ENCODE results near the gene PPP1R37.
"Not testable (repeated sequence)": the region's sequence is repeated elsewhere in the genome, so short reads cannot be mapped to it uniquely, and the experiment has no call there.

The PPP1R37 gene

GRCh38 chr19:45113628-45114027, 20.6 kb downstream of the PPP1R37 start:
- in situ Hi-C loops (cut with HindIII; ENCODE audit: low sequenced_read_pairs): loop anchor here (25.0 kb wide), 1 partner anchor 124 kb away; the partner anchor contains the start of gene EXOC3L2
- no peak overlapping the region for H3K4me3 ChIP-seq (ENCODE audit: low read depth, low read length)
- DNase-seq (ENCODE audit: low read depth): no peak
- TF ChIP-seq, protein P1, sequence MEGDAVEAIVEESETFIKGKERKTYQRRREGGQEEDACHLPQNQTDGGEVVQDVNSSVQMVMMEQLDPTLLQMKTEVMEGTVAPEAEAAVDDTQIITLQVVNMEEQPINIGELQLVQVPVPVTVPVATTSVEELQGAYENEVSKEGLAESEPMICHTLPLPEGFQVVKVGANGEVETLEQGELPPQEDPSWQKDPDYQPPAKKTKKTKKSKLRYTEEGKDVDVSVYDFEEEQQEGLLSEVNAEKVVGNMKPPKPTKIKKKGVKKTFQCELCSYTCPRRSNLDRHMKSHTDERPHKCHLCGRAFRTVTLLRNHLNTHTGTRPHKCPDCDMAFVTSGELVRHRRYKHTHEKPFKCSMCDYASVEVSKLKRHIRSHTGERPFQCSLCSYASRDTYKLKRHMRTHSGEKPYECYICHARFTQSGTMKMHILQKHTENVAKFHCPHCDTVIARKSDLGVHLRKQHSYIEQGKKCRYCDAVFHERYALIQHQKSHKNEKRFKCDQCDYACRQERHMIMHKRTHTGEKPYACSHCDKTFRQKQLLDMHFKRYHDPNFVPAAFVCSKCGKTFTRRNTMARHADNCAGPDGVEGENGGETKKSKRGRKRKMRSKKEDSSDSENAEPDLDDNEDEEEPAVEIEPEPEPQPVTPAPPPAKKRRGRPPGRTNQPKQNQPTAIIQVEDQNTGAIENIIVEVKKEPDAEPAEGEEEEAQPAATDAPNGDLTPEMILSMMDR (IDR thresholded peaks at IDR 0.05; ENCODE audit: low read depth, low read length, missing control alignments): no peak

GRCh38 chr19:45114116-45114515, 21.1 kb downstream of the PPP1R37 start:
- no peak for DNase-seq (ENCODE audit: low read depth)
- in situ Hi-C loops (cut with HindIII; ENCODE audit: low sequenced_read_pairs): loop anchor here (25.0 kb wide), 1 partner anchor 123 kb away; the partner anchor contains the start of gene EXOC3L2
- H3K4me3 ChIP-seq (ENCODE audit: low read depth, low read length): no peak overlapping the region
- TF ChIP-seq, protein P1 (IDR thresholded peaks at IDR 0.05; ENCODE audit: low read depth, low read length, missing control alignments): no peak

DNA sequence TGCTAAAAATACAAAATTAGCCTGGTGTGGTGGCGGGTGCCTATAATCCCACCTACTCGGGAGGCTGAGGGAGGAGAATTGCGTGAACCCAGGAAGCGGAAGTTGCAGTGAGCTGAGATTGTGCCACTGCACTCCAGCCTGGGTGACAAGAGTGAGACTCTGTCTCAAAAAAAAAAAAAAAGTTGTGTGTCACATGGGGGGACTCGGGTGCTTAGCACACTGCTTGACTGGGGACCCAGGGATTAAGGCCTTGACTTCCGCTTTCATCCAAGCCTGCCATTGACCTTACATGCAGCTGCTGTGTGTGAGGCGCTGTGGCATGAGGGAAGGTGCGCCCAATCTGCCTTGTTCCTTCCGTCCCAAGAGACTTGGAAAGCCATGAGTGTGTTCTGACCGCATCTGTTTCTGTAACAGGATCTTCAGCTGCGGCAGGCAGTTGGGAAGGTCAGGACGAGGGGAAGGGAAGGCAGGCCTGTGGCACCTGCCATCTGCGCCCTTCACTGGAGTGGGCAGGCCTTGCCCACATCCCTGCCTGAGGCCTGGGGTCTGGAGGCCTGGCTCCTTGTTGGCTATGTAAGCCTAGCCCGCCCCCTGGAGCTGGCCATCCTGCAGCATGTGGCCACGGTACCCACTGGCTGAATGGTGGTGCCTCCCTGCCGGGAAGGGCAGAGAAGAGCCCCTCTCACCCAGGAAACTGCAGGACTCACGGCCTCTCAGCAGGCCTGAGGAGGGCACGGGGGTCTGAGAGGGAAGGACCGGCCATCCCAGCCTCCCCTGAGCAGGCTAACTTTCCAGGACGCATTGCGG, 23.0 kb downstream of the PPP1R37 start:
- DNase-seq (ENCODE audit: low read depth): no peak
- TF ChIP-seq, protein P1 (IDR thresholded peaks at IDR 0.05; ENCODE audit: low read depth, low read length, missing control alignments): no peak
- in situ Hi-C loops (cut with HindIII; ENCODE audit: low sequenced_read_pairs): loop anchor here (25.0 kb wide), 1 partner anchor 121 kb away; the partner anchor contains the start of gene EXOC3L2
- no peak overlapping the region for H3K4me3 ChIP-seq (ENCODE audit: low read depth, low read length)

- in situ Hi-C loops (cut with HindIII; ENCODE audit: low sequenced_read_pairs): loop anchor here (25.0 kb wide), 1 partner anchor 120 kb away; the partner anchor contains the start of gene EXOC3L2
- TF ChIP-seq, protein P1 (IDR thresholded peaks at IDR 0.05; ENCODE audit: low read depth, low read length, missing control alignments): no peak
- no peak overlapping the region for H3K4me3 ChIP-seq (ENCODE audit: low read depth, low read length)
- no peak for DNase-seq (ENCODE audit: low read depth)
These were observed 24.2 kb downstream of the PPP1R37 start for GRCh38 chr19:45117167-45117594.

GRCh38 chr19:45117671-45118070, 24.7 kb downstream of the PPP1R37 start:
- TF ChIP-seq, protein P1 (IDR thresholded peaks at IDR 0.05; ENCODE audit: low read depth, low read length, missing control alignments): no peak
- in situ Hi-C loops (cut with HindIII; ENCODE audit: low sequenced_read_pairs): loop anchor here (25.0 kb wide), 1 partner anchor 120 kb away; the partner anchor contains the start of gene EXOC3L2

GRCh38 chr19:45118106-45118505, 25.1 kb downstream of the PPP1R37 start:
- in situ Hi-C loops (cut with HindIII; ENCODE audit: low sequenced_read_pairs): loop anchor here (25.0 kb wide), 1 partner anchor 119 kb away; the partner anchor contains the start of gene EXOC3L2
- DNase-seq (ENCODE audit: low read depth): no peak
- TF ChIP-seq, protein P1 (IDR thresholded peaks at IDR 0.05; ENCODE audit: low read depth, low read length, missing control alignments): no peak
- H3K4me3 ChIP-seq (ENCODE audit: low read depth, low read length): no peak overlapping the region

More at GRCh38 chr19:45117671-45118070, 24.7 kb downstream of the PPP1R37 start:
- H3K4me3 ChIP-seq (ENCODE audit: low read depth, low read length): no peak overlapping the region
- DNase-seq (ENCODE audit: low read depth): no peak

DNA sequence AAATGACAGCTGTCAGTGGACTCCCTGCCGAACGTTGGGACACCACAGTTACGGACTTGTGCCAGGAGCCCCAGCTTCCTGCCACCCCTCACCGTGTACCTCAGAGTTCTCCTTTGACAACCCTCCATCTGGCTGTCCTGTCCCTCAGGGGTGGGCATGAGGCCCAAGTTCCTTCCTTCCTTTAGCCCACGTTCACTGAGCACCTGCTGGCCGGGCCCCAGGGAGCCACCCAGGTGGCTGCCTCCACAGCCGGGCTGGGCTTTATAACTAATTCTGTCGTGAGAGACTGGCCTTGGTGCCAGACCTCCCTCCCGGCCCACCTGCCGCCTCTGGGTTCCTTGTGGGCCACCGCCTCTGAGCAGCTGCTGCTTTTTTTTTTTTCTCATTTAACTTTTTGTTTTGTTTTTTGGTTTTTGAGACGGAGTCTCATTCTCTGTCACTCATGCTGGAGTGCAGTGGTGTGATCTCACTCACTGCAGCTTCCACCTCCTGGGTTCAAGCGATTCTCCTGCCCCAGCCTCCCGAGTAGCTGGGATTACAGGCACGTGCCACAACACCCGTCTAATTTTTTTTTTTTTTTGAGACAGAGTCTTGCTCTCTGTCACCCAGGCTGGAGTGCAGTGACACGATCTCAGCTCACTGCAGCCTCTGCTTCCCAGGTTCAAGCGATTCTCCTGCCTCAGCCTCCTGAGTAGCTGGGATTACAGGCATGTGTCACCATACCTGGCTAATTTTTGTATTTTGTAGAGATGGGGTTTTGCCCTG, 25.8 kb downstream of the PPP1R37 start:
- not testable (repeated sequence) for H3K4me3 ChIP-seq (ENCODE audit: low read depth, low read length); DNase-seq (ENCODE audit: low read depth)
- in situ Hi-C loops (cut with HindIII; ENCODE audit: low sequenced_read_pairs): loop anchor here (25.0 kb wide), 1 partner anchor 119 kb away; the partner anchor contains the start of gene EXOC3L2

All from astrocyte of the cerebellum (primary cell).